Activated CD4-positive, alpha-beta T cell treated with anti-CD3 and anti-CD28 coated beads, Interleukin-2, Interleukin-4, amounts not matched to agents 100 ng/mL and 50 ng/mL, durations not matched to agents 16 hours and 8 hours (primary cell): Measurements from ENCODE around the gene RBPJ.

ENCODE experiments used
- DNase-seq: peaks from one replicate; pipeline ENCODE4 v3.0.0-alpha.2; 2020; ENCODE audit warnings: low spot score

Gene RBPJ

GRCh38 chr4:26420438-26420837 lies 99.6 kb downstream of the RBPJ start:
- no peak for DNase-seq

DNA sequence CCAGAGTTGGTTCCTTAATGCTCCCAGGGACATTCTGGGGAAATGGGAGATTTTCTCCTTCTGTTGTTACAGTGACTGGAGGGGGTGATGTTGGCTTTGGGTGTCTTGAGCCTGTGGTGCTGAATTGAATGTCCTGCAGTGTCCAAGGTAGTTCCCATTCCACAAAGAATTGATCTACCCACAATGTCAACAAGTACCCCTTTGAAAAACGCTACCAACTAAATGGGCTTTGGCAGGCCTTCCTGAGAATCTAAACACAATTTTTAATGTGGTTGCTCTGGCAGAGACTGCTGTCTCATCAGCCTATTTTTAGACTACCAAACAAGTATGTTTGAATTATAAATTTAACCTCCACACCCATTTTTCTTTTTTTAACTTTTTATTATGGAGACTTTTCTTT lies 100.1 kb downstream of the RBPJ start:
- DNase-seq = no peak

DNA sequence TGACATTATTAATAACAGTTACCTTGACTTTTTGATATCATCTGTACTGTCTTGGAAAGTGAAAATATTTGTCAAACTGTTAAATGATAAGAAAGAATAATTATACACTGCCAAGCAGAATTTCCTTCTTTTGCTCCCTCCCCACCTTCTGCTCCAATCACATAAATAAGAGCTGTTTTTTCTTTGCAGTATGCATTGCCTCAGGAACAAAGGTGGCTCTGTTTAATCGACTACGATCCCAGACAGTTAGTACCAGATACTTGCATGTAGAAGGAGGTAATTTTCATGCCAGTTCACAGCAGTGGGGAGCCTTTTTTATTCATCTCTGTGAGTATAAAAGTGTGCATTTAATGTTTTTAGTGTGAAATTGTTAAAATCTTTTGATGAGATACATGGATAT lies 103.3 kb downstream of the RBPJ start:
- no peak for DNase-seq

GRCh38 chr4:26424838-26425237 lies 104.0 kb downstream of the RBPJ start:
- DNase-seq = no peak

DNA sequence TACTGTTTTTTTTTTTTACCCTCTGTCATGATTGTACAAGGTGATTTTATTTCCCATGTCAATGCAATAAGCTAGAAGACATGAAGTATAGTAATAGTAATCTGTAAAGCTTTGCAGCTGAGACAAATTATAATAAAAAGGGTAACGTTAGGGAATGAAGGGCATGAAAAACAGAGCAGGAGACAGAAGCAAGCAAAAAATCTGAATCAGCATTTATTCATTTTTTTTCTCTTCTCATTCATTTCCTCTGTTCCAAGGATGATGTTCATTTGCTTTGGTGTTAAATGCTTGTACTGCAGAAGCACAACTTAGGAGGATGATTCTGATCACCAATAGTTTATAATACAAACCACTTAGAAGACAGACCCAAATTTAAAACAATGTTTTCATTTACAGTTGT lies 105.1 kb downstream of the RBPJ start:
- no peak for DNase-seq

DNA sequence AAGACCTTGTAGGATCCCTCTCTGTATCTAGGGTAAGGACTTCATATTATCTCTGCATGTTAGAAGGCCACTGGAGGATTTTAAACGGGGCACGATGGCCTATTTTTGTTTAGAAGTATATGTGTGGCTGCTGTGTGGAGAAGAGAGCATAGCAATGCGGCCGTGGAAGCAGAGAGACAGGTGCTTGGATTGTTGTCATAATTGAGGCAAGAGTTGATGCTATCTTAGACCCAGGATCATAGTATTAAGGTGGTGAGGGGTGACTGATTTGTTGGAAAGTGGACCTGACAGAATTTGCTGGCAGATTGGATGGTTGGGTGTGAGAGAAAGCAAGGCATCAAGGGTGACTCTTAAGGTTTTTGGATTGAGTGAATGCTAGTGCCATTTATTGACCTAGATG lies 106.1 kb downstream of the RBPJ start:
- DNase-seq = no peak

GRCh38 chr4:26429910-26430309 lies 109.1 kb downstream of the RBPJ start:
- no peak for DNase-seq

GRCh38 chr4:26431461-26432180 lies 110.8 kb downstream of the RBPJ start:
- DNase-seq = no peak

- DNase-seq = no peak
Measured at GRCh38 chr4:26432419-26432818, 111.6 kb downstream of the RBPJ start.

DNA sequence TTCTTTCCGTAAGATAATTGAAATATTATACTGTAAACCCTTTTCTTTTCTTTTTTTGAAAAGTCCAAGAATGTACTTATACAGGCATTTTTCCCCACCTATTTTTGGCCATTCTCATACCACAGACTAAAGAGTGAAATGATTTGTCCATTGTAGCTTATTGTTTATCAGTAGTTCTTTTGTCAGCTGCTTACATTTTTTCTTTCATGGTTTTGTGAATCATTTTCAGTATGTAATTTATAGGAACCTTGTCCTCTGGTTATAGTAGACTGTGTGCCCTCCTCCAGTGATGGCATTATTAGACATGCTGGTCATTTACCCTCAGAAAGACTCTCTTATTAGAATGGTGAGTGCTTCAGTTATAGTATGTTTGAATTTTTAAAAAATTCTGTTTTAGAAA lies 112.7 kb downstream of the RBPJ start:
- DNase-seq = no peak

DNA sequence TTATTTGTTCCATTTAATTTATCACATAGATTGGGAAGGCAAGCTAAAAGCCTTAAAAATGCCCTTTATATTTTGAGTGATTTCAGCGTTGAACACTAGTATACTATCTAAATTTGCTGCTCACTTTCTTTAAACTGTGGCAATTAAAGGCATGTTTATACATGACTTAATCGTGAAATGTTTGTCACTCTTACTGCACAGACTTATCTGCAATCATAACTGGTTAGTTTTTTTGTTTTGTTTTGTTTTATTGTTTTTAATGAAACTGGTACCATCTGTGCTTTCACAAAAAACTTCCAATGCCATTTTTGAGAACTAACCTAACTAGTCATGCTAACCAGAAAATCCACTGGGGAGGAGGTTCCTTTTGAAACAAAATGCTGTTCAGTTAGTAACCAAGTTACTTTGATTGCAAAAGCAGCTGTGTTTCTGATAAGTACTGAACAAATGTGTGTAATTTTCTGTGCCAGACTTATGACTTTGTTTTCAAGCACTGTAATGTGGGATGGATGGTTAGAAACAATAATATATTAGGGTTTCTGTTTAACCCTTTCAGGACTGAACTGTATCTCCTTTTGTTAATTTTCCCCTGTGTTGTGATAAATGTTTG lies 113.3 kb downstream of the RBPJ start:
- DNase-seq = no peak

- DNase-seq = no peak
Measured at GRCh38 chr4:26441102-26441501, 120.3 kb downstream of the RBPJ start.

DNA sequence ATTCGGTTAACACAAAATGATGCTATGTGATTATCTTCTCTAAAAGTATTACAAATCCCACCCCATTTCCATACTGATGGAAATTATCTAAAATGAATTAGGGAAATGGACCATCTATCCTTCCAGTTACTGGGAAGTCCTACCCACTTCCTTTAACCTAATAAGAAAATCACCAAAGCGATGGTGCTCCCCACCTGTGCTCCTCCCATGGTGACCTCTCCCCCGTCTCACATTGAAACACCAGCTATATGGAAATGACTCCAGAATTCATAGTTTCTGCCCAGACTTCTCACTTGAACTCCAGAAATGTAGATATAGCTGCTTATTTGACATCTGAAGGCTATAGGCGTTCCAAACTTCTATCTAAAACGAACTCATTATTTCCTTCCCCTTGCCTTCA lies 121.0 kb downstream of the RBPJ start:
- no peak for DNase-seq

DNA sequence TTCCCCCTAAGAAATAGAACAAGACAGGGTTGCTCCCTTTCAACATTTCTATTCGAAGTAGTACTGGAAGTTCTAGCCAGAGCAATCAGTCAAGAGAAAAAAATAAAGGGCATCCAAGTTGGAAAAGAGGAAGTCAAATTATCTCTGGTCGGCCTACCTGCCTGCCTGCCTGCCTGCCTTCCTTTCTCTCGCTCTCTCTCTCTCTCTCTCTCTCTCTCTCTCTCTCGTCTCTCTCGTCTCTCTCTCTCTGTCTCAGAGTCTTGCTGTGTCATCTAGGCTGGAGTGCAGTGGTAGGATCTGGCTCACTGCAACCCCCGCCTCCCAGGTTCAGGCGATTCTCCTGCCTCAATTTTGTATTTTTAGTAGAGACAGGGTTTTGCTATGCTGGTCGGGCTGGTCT lies 126.6 kb downstream of the RBPJ start:
- no peak for DNase-seq

DNA sequence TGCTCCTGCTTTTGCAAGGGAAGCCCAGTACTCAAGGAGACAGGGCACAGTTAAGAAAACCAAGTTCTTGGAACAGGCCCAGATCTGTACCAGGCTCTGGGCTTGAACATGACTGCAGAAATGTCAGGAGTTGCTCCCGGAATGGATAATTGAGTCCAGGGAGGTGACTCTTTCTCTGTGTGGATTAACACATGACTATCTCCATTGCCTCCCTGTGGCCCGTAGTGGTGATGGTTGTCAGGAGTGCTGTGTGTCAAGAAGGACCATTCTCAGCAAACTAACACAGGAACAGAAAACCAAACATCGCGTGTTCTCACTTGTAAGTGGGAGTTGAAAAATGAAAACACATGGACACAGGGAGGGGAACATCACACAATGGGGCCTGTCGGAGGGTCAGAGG lies 129.6 kb downstream of the RBPJ start:
- no peak for DNase-seq

DNA sequence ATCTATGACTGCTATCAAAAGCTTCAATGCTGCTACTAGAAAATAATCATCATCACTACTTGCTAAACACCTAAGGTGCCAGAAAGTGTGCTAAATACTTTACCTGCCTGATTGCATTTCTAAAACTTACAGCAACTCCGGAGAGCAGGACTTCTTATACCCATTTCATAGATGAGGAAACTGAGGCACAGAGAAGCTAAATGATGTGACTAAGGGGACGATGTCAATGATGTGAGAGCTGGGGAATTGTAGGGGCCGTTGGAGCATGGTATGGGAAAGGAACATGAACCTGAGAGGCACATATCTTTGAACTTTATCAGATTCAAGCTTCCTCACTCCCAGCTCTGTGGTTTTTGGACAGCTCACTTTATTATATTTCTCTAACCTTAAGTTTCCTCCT lies 130.8 kb downstream of the RBPJ start:
- DNase-seq = no peak

DNA sequence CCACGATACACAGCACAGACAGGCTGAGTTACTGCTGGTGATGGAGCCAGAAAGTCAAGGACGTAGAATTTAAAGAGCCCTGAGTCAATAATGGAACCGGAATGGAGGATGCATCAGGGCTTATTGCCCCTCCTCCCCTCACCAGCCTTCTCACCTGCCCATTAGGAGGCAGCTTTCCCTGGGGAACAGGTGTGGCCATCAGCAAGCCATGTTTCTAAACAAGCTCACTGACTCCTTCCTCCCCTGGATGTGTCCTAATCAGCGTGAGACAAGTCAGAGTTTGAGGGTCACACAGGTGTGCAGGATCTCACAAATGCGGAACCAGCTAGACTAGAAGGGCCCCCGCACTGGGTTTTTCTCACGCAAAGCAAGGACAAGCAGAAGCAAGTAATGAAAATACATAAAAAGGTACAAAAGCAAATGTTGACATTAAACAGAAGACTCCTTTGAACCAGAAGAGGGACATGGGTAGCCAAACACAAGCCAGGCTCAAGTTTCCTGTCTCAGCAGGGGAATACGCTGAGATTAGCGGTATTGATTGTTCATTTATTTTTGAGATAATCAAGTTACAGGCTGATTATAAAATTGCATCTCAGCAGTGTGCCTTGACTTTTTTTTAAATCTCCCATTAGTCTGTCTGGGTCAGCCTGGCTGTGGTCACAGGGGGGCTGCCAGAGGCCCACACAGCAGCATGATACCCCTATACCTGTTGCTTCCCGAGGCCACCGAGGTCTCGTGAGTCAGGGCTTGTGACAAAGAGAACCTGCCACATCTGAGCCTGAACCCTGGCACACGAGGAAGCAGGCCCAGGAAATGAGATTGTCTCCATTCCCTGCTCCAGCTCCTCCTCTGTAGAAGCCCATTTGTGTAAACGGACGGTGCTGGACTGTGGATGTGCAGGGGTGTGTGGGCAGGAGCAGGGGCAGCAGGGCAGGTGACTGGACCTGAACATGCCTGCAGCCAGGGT lies 132.0 kb downstream of the RBPJ start:
- no peak for DNase-seq

GRCh38 chr4:26454961-26455360 lies 134.1 kb downstream of the RBPJ start:
- DNase-seq = no peak

- no peak for DNase-seq
Measured at GRCh38 chr4:26455571-26455970, 134.8 kb downstream of the RBPJ start.

DNA sequence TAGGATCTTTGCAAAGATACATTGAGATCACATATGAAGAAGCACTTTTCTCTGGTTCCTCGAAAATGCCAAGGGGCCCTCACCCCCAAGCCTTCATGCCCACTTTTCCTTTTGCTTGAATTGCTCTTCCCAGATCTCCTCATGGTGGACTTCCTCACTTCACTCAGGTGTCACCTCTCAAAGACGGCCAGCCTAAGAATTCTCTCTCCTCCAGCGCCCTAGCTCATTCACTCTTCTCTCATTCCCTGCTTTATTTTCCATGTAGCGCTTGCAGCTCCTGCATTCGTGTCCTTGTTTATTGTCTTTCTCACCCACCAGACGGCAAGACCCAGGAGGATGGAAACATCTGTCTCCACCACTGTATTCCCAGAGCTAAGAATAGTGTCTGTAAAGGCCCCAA lies 136.6 kb downstream of the RBPJ start:
- DNase-seq = no peak

DNA sequence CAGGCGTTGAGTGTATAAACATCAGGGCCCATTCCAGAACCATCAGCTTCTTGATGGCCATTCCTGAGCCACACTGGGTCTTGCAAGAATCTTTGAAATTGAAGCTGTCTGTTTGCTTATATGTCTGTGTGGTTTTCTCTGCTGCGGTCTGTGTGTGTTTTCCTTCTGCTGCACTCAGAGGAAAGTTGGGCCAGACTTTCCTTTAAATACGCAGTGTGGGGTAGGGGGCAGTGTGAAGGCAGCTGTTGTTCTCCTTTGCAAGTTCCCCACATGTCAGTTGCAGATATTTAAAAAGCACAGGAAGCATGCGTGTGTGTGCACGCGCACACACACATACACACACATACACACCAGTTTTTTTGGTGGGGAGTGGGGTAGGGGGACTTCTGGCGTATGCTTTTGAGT lies 137.3 kb downstream of the RBPJ start:
- DNase-seq = no peak

DNA sequence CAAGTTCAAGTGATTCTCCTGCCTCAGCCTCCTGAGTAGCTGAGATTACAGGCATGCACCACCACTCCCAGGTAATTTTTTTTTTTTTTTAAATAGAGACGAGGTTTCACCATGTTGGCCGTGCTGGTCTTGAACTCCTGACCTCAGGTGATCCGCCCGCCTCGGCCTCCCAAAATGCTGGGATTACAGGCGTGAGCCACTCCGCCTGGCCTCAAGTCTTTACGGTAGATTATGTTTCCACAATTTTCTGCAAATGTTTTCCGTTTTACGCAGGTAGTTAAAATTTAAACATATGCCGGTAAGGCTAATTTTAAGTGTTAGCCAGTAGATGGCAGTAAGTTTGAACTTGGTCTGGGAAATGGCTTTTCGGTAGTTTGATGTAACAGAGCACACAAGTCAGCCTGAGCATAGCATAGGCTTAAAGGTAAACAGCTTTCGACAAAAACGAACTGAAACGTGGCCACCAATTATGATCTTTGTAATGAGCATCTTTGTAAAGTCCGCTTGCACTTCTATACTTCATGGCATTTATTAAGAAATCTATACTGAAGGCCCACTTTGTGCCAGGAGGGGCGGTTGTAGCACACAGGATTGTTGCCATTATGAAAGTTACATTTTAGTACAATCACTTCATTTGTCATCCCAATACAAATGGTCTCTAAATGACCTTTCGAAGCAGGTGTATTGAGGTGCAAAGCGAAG lies 138.4 kb downstream of the RBPJ start:
- peak; percentile 52 for DNase-seq
